ENCODE results near the gene TMEM200C. TPM values are rescaled to one million over a fixed set of nuclear protein-coding genes. Genes with fewer than 3 reads are reported as not detected.

Gene TMEM200C
- total and polyA plus RNA-seq, 9 of the 15 experiments (the other 6 are each of a cell fraction or from before 2014, with no cell fraction given): 0.04 TPM; not detected in 8

DNA sequence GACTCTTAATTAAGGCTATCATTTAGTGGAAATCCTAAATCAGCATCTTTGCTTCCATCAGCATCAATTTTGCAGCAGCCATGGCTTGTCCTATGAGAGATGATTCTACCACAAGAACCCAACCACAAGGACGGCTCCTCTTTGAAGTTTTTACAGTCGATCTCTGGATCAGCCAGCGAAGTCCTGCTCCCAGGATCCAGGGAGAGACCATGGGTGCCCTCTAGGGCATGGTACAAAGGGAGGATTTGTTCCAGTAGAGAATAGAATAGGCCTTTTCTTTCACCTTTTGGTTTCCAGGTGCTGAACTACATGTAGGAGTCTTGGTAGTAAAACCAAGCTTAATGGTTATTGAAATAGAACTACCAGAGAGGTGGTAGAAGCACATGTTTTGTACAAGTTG lies 52.7 kb downstream of the TMEM200C start (continued):
- TF ChIP-seq TBL1XR1 (IDR thresholded peaks at IDR 0.05; ENCODE audit: low read length in 2 of 2): no peak
- TF ChIP-seq RBFOX2 (IDR thresholded peaks at IDR 0.05; ENCODE audit: low read depth, low read length): no peak
- TF ChIP-seq, protein P1, sequence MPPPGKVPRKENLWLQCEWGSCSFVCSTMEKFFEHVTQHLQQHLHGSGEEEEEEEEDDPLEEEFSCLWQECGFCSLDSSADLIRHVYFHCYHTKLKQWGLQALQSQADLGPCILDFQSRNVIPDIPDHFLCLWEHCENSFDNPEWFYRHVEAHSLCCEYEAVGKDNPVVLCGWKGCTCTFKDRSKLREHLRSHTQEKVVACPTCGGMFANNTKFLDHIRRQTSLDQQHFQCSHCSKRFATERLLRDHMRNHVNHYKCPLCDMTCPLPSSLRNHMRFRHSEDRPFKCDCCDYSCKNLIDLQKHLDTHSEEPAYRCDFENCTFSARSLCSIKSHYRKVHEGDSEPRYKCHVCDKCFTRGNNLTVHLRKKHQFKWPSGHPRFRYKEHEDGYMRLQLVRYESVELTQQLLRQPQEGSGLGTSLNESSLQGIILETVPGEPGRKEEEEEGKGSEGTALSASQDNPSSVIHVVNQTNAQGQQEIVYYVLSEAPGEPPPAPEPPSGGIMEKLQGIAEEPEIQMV (tag; conservative IDR thresholded peaks at IDR 0.05; ENCODE audit: low read depth): no peak
- TF ChIP-seq GABPB2 (CRISPR knock-in tag; conservative IDR thresholded peaks at IDR 0.05): no peak
- TF ChIP-seq ZNF384 (IDR thresholded peaks at IDR 0.05; ENCODE audit: low read depth, low read length): no peak
- TF ChIP-seq POLR2B (IDR thresholded peaks at IDR 0.05; ENCODE audit: low read depth, partially characterized antibody): no peak

DNA sequence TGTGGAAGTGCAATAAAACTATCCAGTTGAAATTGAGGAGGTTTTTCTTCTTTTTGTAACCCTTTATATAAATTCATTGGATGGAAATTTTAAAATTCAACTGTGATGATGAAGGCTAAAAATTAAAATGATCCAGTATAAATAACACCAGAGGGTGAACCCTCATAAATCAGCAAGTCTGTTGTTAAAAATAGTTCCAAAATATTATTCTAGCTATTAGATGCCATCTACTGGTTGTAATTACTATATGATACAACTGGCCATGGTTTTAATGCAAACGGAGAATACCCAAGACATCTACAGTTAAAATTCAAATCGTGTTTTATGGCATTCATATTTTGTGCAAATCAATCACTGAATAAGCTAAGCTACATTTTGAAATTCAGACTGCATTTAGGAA lies 53.8 kb downstream of the TMEM200C start:
- Histone ChIP-seq H3K27me3 (ENCODE audit: control insufficient read depth in 2 of 2, insufficient read depth in 2 of 2, low read length in 2 of 2) (no peaks in the 10 kb centered on the region), H3K27ac (ENCODE audit: extremely low read depth, low read depth, low read length) (no peak overlapping the region), H3K4me2 (ENCODE audit: insufficient read depth, low read length) (no peak overlapping the region), H4K20me1 (replicated peaks; ENCODE audit: control insufficient read depth, insufficient read depth, low read length) (no peaks in the 10 kb centered on the region), H3K4me3 (no peak overlapping the region), H3K36me3 (ENCODE audit: control insufficient read depth, insufficient read depth, low read length) (no peaks in the 10 kb centered on the region), H2AFZ (ENCODE audit: low read depth, low read length) (no peak overlapping the region), H3K9me3 (replicated peaks; ENCODE audit: control insufficient read depth, insufficient read depth, low read depth, low read length) (no peaks in the 10 kb centered on the region), H3K9ac (ENCODE audit: insufficient read depth in 1 of 2, low read depth in 2 of 2, low read length in 2 of 2) (no peak overlapping the region), H3K4me1 (replicated peaks in 1 of 2; ENCODE audit: control insufficient read depth in 2 of 2, insufficient read depth in 2 of 2, low read length in 2 of 2) (no peaks in the 10 kb centered on the region), H3K9me1 (ENCODE audit: control insufficient read depth, insufficient read depth, low read length) (no peaks in the 10 kb centered on the region), H3K79me2 (ENCODE audit: control insufficient read depth, insufficient read depth, low read length) (no peaks in the 10 kb centered on the region)
- in situ Hi-C loops (cut with MboI): no loop called here
- FAIRE-seq (no peak), ATAC-seq (no peak), DNase-seq (ENCODE audit: extremely low read depth in 1 of 4, low spot score in 3 of 4) (no peak)
- POLR2A ChIA-PET: no interaction called here
- 2% methylated on average over 2 of the region's 2 CpGs for WGBS (ENCODE audit: insufficient coverage, low coverage, missing lambda C conversion rate)
- CTCF ChIA-PET (ENCODE audit: low intra/inter-chr PET ratio): no interaction called here
- no TSS peak for BruUV-seq (replicated peaks)
- intact Hi-C loops (cut with micrococcal nuclease): no loop called here
- TF ChIP-seq LEF1 (IDR thresholded peaks at IDR 0.05) (no peak), HNRNPK (IDR thresholded peaks at IDR 0.05; ENCODE audit: low read depth, low read length, poor library complexity, severe bottlenecking) (no peak), NR3C1 (CRISPR knock-in tag; IDR thresholded peaks at IDR 0.05) (no peak), RFX7 (CRISPR knock-in tag; IDR thresholded peaks at IDR 0.05) (no peak), SMARCB1 (IDR thresholded peaks at IDR 0.05; ENCODE audit: insufficient read length, low read depth) (no peak), FOXK2 (conservative IDR thresholded peaks at IDR 0.05 in 1 of 2, IDR thresholded peaks at IDR 0.05 in 1 of 2; ENCODE audit: low read depth in 2 of 2) (no peak), SIX5 (IDR thresholded peaks at IDR 0.05; ENCODE audit: borderline replicate concordance in 1 of 2, insufficient read depth in 1 of 2, low read depth in 1 of 2, low read length in 2 of 2) (no peak), SUPT5H (IDR thresholded peaks at IDR 0.05) (no peak), PHF8 (IDR thresholded peaks at IDR 0.05; ENCODE audit: borderline replicate concordance, low read length) (no peak), CREBBP (IDR thresholded peaks at IDR 0.05; ENCODE audit: low read depth, low read length) (no peak), ZNF507 (tag; conservative IDR thresholded peaks at IDR 0.05) (no peak)
- TF ChIP-seq, protein P2, sequence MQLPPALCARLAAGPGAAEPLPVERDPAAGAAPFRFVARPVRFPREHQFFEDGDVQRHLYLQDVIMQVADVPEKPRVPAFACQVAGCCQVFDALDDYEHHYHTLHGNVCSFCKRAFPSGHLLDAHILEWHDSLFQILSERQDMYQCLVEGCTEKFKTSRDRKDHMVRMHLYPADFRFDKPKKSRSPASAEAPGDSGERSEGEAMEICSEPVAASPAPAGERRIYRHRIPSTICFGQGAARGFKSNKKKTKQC (CRISPR knock-in tag; IDR thresholded peaks at IDR 0.05): no peak
- TF ChIP-seq, protein P3, sequence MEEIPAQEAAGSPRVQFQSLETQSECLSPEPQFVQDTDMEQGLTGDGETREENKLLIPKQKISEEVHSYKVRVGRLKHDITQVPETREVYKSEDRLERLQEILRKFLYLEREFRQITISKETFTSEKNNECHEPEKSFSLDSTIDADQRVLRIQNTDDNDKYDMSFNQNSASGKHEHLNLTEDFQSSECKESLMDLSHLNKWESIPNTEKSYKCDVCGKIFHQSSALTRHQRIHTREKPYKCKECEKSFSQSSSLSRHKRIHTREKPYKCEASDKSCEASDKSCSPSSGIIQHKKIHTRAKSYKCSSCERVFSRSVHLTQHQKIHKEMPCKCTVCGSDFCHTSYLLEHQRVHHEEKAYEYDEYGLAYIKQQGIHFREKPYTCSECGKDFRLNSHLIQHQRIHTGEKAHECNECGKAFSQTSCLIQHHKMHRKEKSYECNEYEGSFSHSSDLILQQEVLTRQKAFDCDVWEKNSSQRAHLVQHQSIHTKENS (CRISPR knock-in tag; IDR thresholded peaks at IDR 0.05): no peak
